ENCODE results near the gene WFIKKN2.
"Not testable (repeated sequence)": the region's sequence is repeated elsewhere in the genome, so short reads cannot be mapped to it uniquely, and the experiment has no call there.

WFIKKN2 gene

GRCh38 chr17:50858486-50859225, 23.3 kb downstream of the WFIKKN2 start:
- TF ChIP-seq CTCF (IDR thresholded peaks at IDR 0.05; ENCODE audit: extremely low read depth, missing control alignments), result no peak
- no peak for DNase-seq (ENCODE audit: low spot score)

GRCh38 chr17:50859727-50860126, 24.3 kb downstream of the WFIKKN2 start:
- DNase-seq (ENCODE audit: low spot score), result not testable (repeated sequence)

GRCh38 chr17:50861334-50861676, 25.9 kb downstream of the WFIKKN2 start:
- no peak for DNase-seq (ENCODE audit: low spot score)
- TF ChIP-seq CTCF (IDR thresholded peaks at IDR 0.05; ENCODE audit: extremely low read depth, missing control alignments), result no peak

- no peak for TF ChIP-seq CTCF (IDR thresholded peaks at IDR 0.05; ENCODE audit: extremely low read depth, missing control alignments)
- no peak for DNase-seq (ENCODE audit: low spot score)
These were observed 26.6 kb downstream of the WFIKKN2 start for GRCh38 chr17:50861822-50862528.

- DNase-seq (ENCODE audit: low spot score), result no peak
- TF ChIP-seq CTCF (IDR thresholded peaks at IDR 0.05; ENCODE audit: extremely low read depth, missing control alignments), result peak; percentile 42
These were observed 27.9 kb downstream of the WFIKKN2 start for GRCh38 chr17:50863221-50863843.

GRCh38 chr17:50863931-50864330, 28.5 kb downstream of the WFIKKN2 start:
- DNase-seq (ENCODE audit: low spot score), result no peak
- TF ChIP-seq CTCF (IDR thresholded peaks at IDR 0.05; ENCODE audit: extremely low read depth, missing control alignments), result no peak

- TF ChIP-seq CTCF (IDR thresholded peaks at IDR 0.05; ENCODE audit: extremely low read depth, missing control alignments), result no peak
- no peak for DNase-seq (ENCODE audit: low spot score)
These were observed 29.3 kb downstream of the WFIKKN2 start for GRCh38 chr17:50864747-50865059.

All from GM20000 (cell line).